ENCODE results near the gene GPR143.

- 0 out of 2 replicates have a peak, but pooled peaks have one; percentile 11 for TF ChIP-seq CTCF (conservative IDR thresholded peaks at IDR 0.05; ENCODE audit: low read depth, low read length)
- TF ChIP-seq EZH2 (IDR thresholded peaks at IDR 0.05; ENCODE audit: borderline replicate concordance, low read depth, low read length, poor library complexity, severe bottlenecking), result no peak
These were observed 40.9 kb downstream of the GPR143 start for GRCh38 chrX:9724711-9725110.

Data from A673 (cell line).